Activated naive CD8-positive, alpha-beta T cell treated with anti-CD3 and anti-CD28 coated beads, Interleukin-2, amount 10 ng/mL, durations not matched to agents 7 days and 5 days (primary cell): ENCODE data around the gene LRP1B. TPM values are rescaled to one million over a fixed set of nuclear protein-coding genes. Genes with fewer than 3 reads are reported as not detected.

ENCODE experiments used
- ATAC-seq: fragments of 150-1000 bp; cut with Tn5 transposase; one replicate; pipeline ENCODE4 v1.10.0; 2021; ENCODE audit warnings: low read depth, moderate library complexity
- POLR2A ChIA-PET: fragments of 350-600 bp; sonication (Branson Sonifier 250); formaldehyde crosslinking; loops from one replicate; lab custom pipeline; 2021; ENCODE audit warnings: antibody characterized with exemption; lab: Charles Lee
- DNase-seq: peaks from one replicate; pipeline ENCODE4 v3.0.0; 2021
- H3K27ac Mint-ChIP-seq: one replicate; pipeline ENCODE4 v1.8.0; 2022; ENCODE audit warnings: mild to moderate bottlenecking, mixed read lengths
- H3K27me3 Mint-ChIP-seq: one replicate; pipeline ENCODE4 v1.8.0; 2022; ENCODE audit warnings: mild to moderate bottlenecking, moderate library complexity, mixed read lengths
- H3K36me3 Mint-ChIP-seq: one replicate; pipeline ENCODE4 v1.8.0; 2021; ENCODE audit warnings: mild to moderate bottlenecking, mixed read lengths
- H3K4me1 Mint-ChIP-seq: one replicate; pipeline ENCODE4 v1.8.0; 2021; ENCODE audit warnings: mixed read lengths
- H3K4me3 Mint-ChIP-seq: one replicate; pipeline ENCODE4 v1.8.0; 2022; ENCODE audit warnings: mild to moderate bottlenecking, moderate library complexity, mixed read lengths
- H3K9me3 Mint-ChIP-seq: one replicate; pipeline ENCODE4 v1.8.0; 2021; ENCODE audit warnings: mixed read lengths
- total RNA-seq, 2 experiments: library from RNA; stranded (reverse); gene quantifications; one replicate each; pipeline ENCODE4 v1.2.3, GENCODE V29; 2021

Gene LRP1B
- total RNA-seq, 2 experiments from 2014 or later, result not detected

DNA sequence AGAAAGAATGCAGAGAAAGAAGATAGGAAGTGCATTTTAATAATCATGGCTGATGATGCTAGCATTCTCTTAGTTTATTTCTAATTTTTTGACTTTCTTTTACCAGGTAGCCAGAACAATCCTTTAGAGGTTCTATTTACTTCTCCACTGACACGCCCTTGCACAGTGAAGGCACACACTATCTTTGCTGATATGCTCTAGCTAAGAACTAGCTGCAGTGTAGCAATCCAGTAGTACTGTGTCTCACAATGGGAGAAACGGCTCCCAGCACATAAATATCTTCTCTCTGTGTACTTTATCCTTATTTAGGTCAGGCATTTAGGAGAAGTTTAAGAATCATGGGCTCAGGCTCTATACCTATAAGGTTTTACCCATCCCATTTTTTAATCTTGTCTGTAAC is 1005.4 kb downstream of the LRP1B start:
- Mint-ChIP-seq H3K27me3 (peaks cover 3% of the 10 kb centered on the region), H3K9me3 (peaks cover 9% of the 10 kb centered on the region), H3K4me1 (peaks cover 2% of the 10 kb centered on the region), H3K4me3 (no peak overlapping the region), H3K36me3 (no peaks in the 10 kb centered on the region), H3K27ac (no peak overlapping the region)
- DNase-seq (no peak), ATAC-seq (no peak)
- POLR2A ChIA-PET, result no interaction called here

DNA sequence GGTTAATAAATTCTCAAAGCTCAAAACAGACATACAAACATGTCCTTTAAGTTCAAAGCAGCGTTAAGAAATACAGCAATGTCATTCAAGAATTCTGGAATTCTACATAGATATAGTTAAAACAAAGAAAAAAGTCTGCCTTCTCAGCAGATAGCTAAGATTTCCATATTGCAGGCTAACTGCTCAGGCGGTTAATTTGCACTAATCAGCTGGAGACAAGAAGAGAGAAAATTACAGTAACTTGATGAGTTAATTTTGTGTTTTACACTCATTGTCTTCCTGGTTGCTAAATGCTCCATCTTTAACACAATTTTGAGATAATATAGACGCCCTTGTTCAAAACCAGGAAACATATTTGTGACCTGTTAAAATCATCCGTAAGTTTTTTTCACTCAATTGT is 1012.0 kb downstream of the LRP1B start:
- H3K27ac Mint-ChIP-seq, result no peak overlapping the region
- H3K27me3 Mint-ChIP-seq, result no peaks in the 10 kb centered on the region
- H3K9me3 Mint-ChIP-seq, result no peaks in the 10 kb centered on the region
- no peaks in the 10 kb centered on the region for H3K4me1 Mint-ChIP-seq
- POLR2A ChIA-PET, result no interaction called here
- ATAC-seq (no peak), DNase-seq (no peak)
- H3K4me3 Mint-ChIP-seq, result no peak overlapping the region
- H3K36me3 Mint-ChIP-seq, result no peaks in the 10 kb centered on the region

DNA sequence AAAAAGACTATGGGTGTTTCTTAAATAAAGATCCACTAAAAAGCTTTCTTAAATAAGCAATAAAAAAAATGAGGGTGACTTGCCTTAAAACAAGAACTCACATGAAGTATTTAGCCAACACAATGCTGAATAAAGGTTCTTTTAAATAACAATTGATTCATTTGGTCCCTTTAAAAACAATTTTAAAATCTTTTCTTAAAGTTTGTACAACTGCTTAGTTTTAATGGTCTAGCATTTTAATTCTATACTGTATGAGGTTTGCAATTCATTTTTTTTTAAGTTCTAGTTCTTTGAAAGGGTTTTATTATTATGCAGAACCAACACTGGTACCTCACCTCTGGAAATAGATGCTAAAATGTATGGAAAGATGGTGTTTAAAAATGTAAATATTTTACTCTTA is 1017.5 kb downstream of the LRP1B start:
- H3K4me1 Mint-ChIP-seq, result no peaks in the 10 kb centered on the region
- POLR2A ChIA-PET, result no interaction called here
- DNase-seq (no peak), ATAC-seq (no peak)
- no peaks in the 10 kb centered on the region for H3K9me3 Mint-ChIP-seq
- no peak overlapping the region for H3K4me3 Mint-ChIP-seq
- H3K27me3 Mint-ChIP-seq, result no peaks in the 10 kb centered on the region
- H3K36me3 Mint-ChIP-seq, result no peaks in the 10 kb centered on the region
- no peak overlapping the region for H3K27ac Mint-ChIP-seq

DNA sequence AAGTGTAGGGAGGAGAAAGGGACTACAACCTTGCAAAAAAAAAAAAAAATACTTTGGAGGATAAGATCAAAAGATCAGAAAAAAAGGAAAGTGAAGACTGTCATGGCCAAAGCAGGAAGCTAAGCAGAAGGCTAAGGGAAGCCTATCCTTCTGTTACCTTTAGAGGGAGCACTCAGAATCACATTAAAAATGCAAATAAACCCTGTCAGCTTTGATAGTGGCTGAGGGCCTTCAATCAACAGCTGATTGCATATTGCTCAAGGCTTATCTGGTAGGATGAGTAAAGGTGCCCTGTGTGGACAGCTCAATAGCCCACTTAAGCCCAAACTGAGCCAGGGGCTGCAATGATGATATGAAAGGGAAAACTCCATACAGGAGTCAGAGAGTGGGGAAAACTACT is 1021.2 kb downstream of the LRP1B start:
- Mint-ChIP-seq H3K4me1 (no peaks in the 10 kb centered on the region), H3K36me3 (no peaks in the 10 kb centered on the region), H3K9me3 (no peaks in the 10 kb centered on the region), H3K4me3 (no peak overlapping the region), H3K27ac (no peak overlapping the region), H3K27me3 (no peaks in the 10 kb centered on the region)
- POLR2A ChIA-PET, result no interaction called here
- no peak for DNase-seq
- peak; percentile 50 for ATAC-seq

DNA sequence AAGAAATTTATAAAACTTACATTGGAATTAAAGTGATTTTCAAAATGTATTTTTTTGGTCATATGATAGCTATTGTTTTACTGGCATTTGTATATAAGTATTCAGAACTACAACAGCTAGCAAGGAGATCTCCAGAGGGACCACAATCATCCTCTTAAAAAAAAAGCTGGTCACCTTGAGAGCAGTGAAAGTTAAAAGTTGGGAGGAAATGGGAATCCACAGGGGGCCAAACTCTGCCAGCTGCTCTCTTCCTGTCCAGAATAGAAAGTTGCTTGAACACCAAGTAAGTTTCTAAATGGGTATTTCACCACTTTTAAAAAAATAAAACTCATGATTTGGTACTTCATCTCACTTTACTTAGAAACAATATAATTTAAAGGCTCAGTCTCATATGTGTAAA is 1025.1 kb downstream of the LRP1B start:
- H3K9me3 Mint-ChIP-seq, result no peaks in the 10 kb centered on the region
- no peak for DNase-seq
- no peaks in the 10 kb centered on the region for H3K27me3 Mint-ChIP-seq
- no peaks in the 10 kb centered on the region for H3K4me1 Mint-ChIP-seq
- POLR2A ChIA-PET, result no interaction called here
- H3K27ac Mint-ChIP-seq, result no peak overlapping the region
- no peak overlapping the region for H3K4me3 Mint-ChIP-seq
- ATAC-seq, result no peak
- no peaks in the 10 kb centered on the region for H3K36me3 Mint-ChIP-seq

DNA sequence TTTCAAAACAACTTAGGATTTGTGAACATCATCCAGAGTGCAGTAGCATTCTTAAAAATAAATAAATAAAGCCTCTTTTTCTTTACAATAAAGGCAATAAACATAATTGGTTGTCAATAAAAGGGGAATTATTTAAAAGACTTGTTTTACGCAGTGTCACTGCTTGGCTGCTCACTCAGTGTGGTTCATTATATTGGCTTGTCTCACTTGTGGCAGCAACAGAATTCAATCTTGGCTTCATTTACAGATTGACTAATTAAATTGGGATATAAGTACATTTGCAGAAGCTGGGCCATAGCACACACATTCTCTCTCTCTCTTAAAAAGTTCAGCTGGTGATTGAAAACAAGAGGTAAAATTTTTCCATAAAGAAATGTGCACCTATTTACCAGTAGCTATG is 1027.6 kb downstream of the LRP1B start:
- POLR2A ChIA-PET, result no interaction called here
- H3K27me3 Mint-ChIP-seq, result no peaks in the 10 kb centered on the region
- no peak for DNase-seq
- H3K4me3 Mint-ChIP-seq, result no peak overlapping the region
- H3K27ac Mint-ChIP-seq, result no peak overlapping the region
- no peaks in the 10 kb centered on the region for H3K9me3 Mint-ChIP-seq
- H3K4me1 Mint-ChIP-seq, result no peaks in the 10 kb centered on the region
- H3K36me3 Mint-ChIP-seq, result no peaks in the 10 kb centered on the region
- ATAC-seq, result no peak

DNA sequence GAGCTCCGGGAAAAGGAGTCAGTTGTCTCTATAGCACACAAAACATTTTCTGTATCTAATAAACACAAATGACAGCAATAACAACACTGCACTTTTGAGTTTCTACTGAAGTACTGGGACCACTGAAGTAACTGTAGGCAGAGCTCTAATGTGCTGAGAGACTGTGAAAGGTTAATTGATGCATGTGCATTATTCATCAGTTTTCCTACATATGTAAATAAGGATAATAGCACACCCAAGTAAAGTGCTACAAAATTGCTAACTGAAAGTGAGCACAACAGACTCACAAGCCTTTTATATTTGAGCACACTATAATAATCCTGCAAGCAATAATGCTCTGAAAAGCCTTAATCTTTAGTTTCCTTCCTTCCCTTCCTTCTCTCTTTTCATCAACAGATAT is 1051.6 kb downstream of the LRP1B start:
- Mint-ChIP-seq H3K4me3 (no peak overlapping the region), H3K27me3 (no peaks in the 10 kb centered on the region), H3K36me3 (no peaks in the 10 kb centered on the region), H3K9me3 (peaks cover 2% of the 10 kb centered on the region), H3K4me1 (no peaks in the 10 kb centered on the region), H3K27ac (no peak overlapping the region)
- DNase-seq (no peak), ATAC-seq (no peak)
- POLR2A ChIA-PET, result no interaction called here

DNA sequence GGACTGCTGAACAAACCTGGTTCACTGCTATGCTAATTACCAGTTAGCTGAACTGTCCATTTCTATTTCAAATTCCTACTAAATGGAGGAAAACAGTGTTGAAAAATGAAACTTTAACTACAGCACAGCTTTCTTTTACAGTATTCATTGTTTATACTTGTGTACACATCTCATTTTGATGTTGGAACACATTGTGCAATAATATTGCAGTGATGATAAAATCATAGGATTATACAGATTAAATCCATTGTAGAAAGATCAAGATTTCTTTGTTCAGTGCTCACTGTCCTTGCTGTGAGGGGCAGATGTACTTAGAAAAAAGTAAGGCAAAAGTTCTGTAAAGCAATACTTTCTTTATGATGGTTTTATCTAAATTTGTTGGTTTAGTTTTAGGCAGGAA is 1055.1 kb downstream of the LRP1B start:
- DNase-seq (no peak), ATAC-seq (no peak)
- no peaks in the 10 kb centered on the region for H3K4me1 Mint-ChIP-seq
- H3K4me3 Mint-ChIP-seq, result no peak overlapping the region
- H3K27ac Mint-ChIP-seq, result no peak overlapping the region
- no peaks in the 10 kb centered on the region for H3K9me3 Mint-ChIP-seq
- H3K36me3 Mint-ChIP-seq, result no peaks in the 10 kb centered on the region
- POLR2A ChIA-PET, result no interaction called here
- H3K27me3 Mint-ChIP-seq, result no peaks in the 10 kb centered on the region

DNA sequence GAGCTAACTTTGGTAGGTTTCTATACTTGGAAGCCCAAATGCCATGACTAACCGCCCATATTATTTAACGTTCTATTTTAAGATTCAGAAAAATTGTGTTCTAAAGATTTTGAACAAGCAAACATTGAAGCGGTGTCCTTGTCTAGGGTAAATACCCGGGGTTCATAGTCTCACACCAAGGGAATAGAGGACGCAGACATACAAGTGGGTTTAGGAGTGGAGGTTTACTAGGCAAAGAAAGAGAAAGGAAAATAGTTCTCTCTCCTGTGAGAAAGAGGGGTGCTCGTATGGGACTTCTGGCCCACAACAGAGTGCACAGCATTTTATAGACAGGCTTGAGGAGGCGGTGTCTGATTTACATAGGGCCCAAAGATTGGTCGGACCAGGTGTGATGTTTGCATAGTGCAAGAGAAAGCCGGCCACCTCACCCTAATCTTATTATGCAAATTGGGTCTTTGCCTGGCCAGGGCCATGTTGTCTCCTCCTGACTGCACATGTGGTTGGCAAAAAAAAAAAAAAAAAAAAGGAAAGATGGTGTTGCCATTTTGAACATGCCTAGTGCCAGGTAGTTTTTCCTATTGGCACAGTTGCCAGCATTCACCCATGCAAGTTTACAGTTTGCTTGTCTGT is 1062.6 kb downstream of the LRP1B start:
- no peak for ATAC-seq
- Mint-ChIP-seq H3K4me3 (no peak overlapping the region), H3K27ac (no peak overlapping the region), H3K4me1 (no peaks in the 10 kb centered on the region), H3K36me3 (no peaks in the 10 kb centered on the region), H3K27me3 (no peaks in the 10 kb centered on the region), H3K9me3 (peaks cover 1% of the 10 kb centered on the region)
- no peak for DNase-seq
- POLR2A ChIA-PET, result no interaction called here

DNA sequence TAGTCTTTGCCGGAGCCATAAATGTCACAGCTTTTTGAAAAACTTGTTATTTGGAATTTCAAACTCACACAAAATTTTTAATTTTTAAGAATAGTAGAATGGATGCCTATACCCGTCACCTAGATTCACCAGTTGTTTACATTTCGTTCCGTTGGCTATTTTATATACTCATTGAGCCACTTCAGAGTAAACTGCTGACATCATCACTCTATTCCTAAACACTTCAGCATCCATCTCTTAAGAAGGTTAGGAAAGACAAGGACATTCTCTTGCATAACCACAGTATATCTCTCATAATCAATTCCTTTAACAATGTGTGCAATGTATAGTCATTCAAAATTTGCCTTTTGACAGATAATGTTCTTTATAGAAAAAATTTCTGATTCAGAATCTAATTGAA is 1065.8 kb downstream of the LRP1B start:
- H3K9me3 Mint-ChIP-seq, result peaks cover 1% of the 10 kb centered on the region
- no peak overlapping the region for H3K27ac Mint-ChIP-seq
- no peak overlapping the region for H3K4me3 Mint-ChIP-seq
- DNase-seq (no peak), ATAC-seq (no peak)
- no peaks in the 10 kb centered on the region for H3K4me1 Mint-ChIP-seq
- H3K27me3 Mint-ChIP-seq, result no peaks in the 10 kb centered on the region
- H3K36me3 Mint-ChIP-seq, result no peaks in the 10 kb centered on the region
- POLR2A ChIA-PET, result no interaction called here

DNA sequence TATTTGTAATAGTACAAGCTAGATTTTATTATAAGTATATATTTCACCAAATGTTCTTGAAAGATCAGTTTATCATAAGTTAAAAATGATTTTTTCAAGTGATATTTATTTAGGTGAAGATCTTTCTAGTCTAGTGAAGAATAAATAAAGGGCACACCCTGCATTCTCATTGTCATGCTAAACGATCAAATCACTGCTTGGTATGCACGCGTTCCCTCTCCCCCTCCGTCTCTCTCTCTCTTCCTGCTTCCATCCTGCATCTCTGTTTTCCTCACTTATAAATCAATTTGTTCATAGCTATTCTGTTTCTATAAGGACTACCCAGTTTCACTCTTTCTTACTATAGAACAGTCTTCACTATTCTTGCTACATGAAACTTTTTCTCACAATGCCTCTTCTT is 1067.4 kb downstream of the LRP1B start:
- Mint-ChIP-seq H3K9me3 (no peaks in the 10 kb centered on the region), H3K4me1 (no peaks in the 10 kb centered on the region), H3K36me3 (no peaks in the 10 kb centered on the region), H3K27ac (no peak overlapping the region), H3K27me3 (no peaks in the 10 kb centered on the region), H3K4me3 (no peak overlapping the region)
- POLR2A ChIA-PET, result no interaction called here
- ATAC-seq, result no peak
- DNase-seq, result no peak

DNA sequence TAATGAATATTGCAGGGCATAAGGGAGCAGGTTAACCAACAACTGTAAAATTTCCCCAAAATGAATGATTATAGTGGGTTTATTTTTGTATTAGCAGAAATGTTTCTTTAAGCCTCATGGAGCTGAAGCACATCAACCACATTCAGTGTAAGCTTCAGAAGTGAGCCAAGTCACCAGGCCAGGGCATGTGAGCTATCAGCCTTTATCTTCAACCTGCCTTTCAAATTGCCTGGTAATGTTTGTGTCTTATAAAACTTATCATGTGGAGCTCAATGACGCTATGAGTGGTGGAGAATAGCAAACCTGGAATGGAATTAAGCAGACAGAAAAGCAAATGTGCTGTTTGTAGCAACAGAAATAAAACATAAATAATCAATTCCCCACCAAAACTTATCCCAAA is 1068.4 kb downstream of the LRP1B start:
- H3K9me3 Mint-ChIP-seq, result no peaks in the 10 kb centered on the region
- no peaks in the 10 kb centered on the region for H3K27me3 Mint-ChIP-seq
- H3K4me1 Mint-ChIP-seq, result no peaks in the 10 kb centered on the region
- no peaks in the 10 kb centered on the region for H3K36me3 Mint-ChIP-seq
- H3K4me3 Mint-ChIP-seq, result no peak overlapping the region
- no peak overlapping the region for H3K27ac Mint-ChIP-seq
- ATAC-seq, result no peak
- no peak for DNase-seq
- POLR2A ChIA-PET, result no interaction called here

DNA sequence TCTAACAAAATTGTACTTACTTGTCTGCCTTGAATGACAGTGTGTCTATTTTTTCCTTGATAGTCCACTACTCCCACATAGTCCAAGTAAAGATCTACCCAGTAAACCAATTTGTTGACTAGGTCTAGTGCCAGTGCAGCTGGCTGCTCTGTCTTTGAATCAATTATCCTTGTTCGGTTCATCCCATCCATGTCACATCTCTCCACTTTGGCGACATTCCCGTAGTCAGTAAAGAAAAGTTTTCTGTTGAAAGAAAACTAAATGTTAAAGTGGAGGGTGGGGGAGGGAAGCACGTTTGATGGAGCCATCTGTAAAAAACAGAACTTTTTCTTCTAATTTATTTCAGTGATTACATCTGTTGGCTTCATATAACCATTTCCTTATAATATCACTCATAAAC is 1068.8 kb downstream of the LRP1B start:
- POLR2A ChIA-PET, result no interaction called here
- Mint-ChIP-seq H3K27ac (no peak overlapping the region), H3K9me3 (no peaks in the 10 kb centered on the region), H3K36me3 (no peaks in the 10 kb centered on the region), H3K4me1 (no peaks in the 10 kb centered on the region), H3K4me3 (no peak overlapping the region), H3K27me3 (no peaks in the 10 kb centered on the region)
- DNase-seq, result no peak
- ATAC-seq, result no peak

DNA sequence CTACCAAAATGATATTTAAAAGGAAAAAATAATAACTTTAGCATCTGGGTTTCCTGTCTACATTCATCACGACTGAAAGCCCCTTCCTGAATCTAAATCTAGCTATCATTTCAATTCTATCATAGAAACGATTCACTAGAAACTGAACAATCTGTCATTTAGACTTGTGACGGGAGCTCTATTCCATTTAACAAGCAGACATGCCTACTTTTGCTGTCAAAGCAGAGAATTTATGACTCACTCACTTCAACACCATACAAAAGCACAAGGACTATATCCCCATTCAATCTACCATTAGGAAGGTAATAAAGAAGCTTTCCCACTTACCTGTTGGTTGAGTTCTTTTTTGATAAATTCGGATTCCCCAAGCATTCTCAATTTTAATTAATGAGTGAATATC is 1072.3 kb downstream of the LRP1B start:
- Mint-ChIP-seq H3K27ac (no peak overlapping the region), H3K9me3 (no peaks in the 10 kb centered on the region), H3K4me3 (no peak overlapping the region), H3K27me3 (no peaks in the 10 kb centered on the region), H3K36me3 (no peaks in the 10 kb centered on the region), H3K4me1 (no peaks in the 10 kb centered on the region)
- ATAC-seq, result no peak
- no peak for DNase-seq
- POLR2A ChIA-PET, result no interaction called here

DNA sequence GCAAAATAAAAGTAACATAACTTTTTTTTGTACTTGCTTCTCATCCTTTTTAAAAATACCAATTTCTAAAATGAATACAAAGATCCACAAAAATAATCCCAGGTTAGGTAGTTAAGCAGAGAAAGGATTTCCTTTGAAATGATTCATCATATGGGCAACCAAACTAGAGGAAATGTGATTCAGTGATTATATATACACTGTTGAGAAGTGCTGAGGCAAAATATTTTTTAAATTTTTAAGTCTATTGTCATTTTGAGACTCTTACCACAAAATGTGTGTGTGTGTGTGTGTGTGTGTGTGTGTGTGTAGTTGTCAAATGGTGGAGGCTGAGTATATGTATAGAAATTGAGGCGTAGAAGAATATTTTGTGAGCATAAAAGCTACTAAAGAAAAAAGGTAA is 1075.3 kb downstream of the LRP1B start:
- Mint-ChIP-seq H3K9me3 (no peaks in the 10 kb centered on the region), H3K27ac (no peak overlapping the region), H3K4me1 (no peaks in the 10 kb centered on the region), H3K36me3 (no peaks in the 10 kb centered on the region), H3K27me3 (no peaks in the 10 kb centered on the region), H3K4me3 (no peak overlapping the region)
- POLR2A ChIA-PET, result no interaction called here
- no peak for DNase-seq
- no peak for ATAC-seq
